NB4 (cell line): ENCODE measurements around the gene CCDC40.
"Not testable (repeated sequence)": the region's sequence is repeated elsewhere in the genome, so short reads cannot be mapped to it uniquely, and the experiment has no call there.

Experiments used
- DNase-seq: peaks from one replicate; pipeline ENCODE4 v3.0.0; 2010; ENCODE audit warnings: low read depth
- H3K4me3 ChIP-seq: one replicate; pipeline ENCODE4 v1.5.1; 2011; ENCODE audit warnings: mild to moderate bottlenecking, low read depth, low read length, moderate library complexity
- MYC ChIP-seq: IDR thresholded peaks from 2 replicates; pipeline ENCODE4 v1.6.1; 2011; ENCODE audit warnings: low read depth, low read length
- POLR2A ChIP-seq: IDR thresholded peaks from 2 replicates; pipeline ENCODE4 v1.6.1; 2011; ENCODE audit warnings: mild to moderate bottlenecking; ENCODE audit not compliant: insufficient read length; ENCODE audit errors: extremely low read depth
- TF ChIP-seq, protein P1 (sequence below): IDR thresholded peaks from 2 replicates; pipeline ENCODE4 v1.6.1; 2011; ENCODE audit warnings: low read depth, low read length
- TF ChIP-seq, protein P2 (sequence below): IDR thresholded peaks from one replicate; pipeline ENCODE4 v1.5.1; 2012; ENCODE audit warnings: low read depth, low read length

Gene CCDC40

DNA sequence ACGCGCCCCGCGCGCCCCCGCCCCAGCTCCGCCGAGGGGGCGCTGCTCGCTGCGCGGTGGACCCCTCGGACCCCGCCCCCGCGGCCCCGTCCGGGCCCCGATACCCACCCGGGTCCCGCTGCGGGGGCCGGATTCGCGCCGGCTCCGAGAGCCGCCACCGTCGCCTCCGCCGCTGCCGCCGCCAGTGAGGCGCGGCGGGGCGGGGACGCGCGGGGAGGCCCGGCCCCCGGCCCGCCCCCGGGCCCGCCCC lies 830 bp upstream of the CCDC40 start, which contains the start of gene TBC1D16:
Gene TBC1D16, minus strand, starts transcription at position 186 of the 250 bp plus-strand sequence. CDS start 22,325 bp downstream, outside the sequence.
- peak within 1 kb of the TSS; percentile 49 for H3K4me3 ChIP-seq
- TF ChIP-seq MYC = no peak
- TF ChIP-seq, protein P1, sequence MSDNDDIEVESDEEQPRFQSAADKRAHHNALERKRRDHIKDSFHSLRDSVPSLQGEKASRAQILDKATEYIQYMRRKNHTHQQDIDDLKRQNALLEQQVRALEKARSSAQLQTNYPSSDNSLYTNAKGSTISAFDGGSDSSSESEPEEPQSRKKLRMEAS = no peak
- TF ChIP-seq, protein P2, sequence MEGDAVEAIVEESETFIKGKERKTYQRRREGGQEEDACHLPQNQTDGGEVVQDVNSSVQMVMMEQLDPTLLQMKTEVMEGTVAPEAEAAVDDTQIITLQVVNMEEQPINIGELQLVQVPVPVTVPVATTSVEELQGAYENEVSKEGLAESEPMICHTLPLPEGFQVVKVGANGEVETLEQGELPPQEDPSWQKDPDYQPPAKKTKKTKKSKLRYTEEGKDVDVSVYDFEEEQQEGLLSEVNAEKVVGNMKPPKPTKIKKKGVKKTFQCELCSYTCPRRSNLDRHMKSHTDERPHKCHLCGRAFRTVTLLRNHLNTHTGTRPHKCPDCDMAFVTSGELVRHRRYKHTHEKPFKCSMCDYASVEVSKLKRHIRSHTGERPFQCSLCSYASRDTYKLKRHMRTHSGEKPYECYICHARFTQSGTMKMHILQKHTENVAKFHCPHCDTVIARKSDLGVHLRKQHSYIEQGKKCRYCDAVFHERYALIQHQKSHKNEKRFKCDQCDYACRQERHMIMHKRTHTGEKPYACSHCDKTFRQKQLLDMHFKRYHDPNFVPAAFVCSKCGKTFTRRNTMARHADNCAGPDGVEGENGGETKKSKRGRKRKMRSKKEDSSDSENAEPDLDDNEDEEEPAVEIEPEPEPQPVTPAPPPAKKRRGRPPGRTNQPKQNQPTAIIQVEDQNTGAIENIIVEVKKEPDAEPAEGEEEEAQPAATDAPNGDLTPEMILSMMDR = no peak
- TF ChIP-seq POLR2A = no peak
- no peak for DNase-seq

- no peak for DNase-seq
- H3K4me3 ChIP-seq = no peak overlapping the region
- TF ChIP-seq, protein P2 = no peak
- TF ChIP-seq, protein P1 = no peak
- TF ChIP-seq MYC (no peak), POLR2A (no peak)
These were observed 454 bp downstream of the CCDC40 start for GRCh38 chr17:80036715-80037477.

- no peak for DNase-seq
- H3K4me3 ChIP-seq = no peak overlapping the region
- TF ChIP-seq MYC = no peak
- TF ChIP-seq, protein P1 = no peak
These were observed 7.5 kb downstream of the CCDC40 start for GRCh38 chr17:80043963-80044362.

GRCh38 chr17:80045703-80046102 lies 9.3 kb downstream of the CCDC40 start:
- no peak overlapping the region for H3K4me3 ChIP-seq
- DNase-seq = no peak
- no peak for TF ChIP-seq MYC
- TF ChIP-seq, protein P2 = no peak
- TF ChIP-seq, protein P1 = no peak
- TF ChIP-seq POLR2A = no peak

GRCh38 chr17:80046709-80047108 lies 10.3 kb downstream of the CCDC40 start:
- H3K4me3 ChIP-seq, DNase-seq: not testable (repeated sequence)

GRCh38 chr17:80047176-80047575 lies 10.7 kb downstream of the CCDC40 start:
- no peak for DNase-seq
- TF ChIP-seq, protein P1 = no peak
- TF ChIP-seq POLR2A = no peak
- TF ChIP-seq MYC = no peak
- TF ChIP-seq, protein P2 = no peak

DNA sequence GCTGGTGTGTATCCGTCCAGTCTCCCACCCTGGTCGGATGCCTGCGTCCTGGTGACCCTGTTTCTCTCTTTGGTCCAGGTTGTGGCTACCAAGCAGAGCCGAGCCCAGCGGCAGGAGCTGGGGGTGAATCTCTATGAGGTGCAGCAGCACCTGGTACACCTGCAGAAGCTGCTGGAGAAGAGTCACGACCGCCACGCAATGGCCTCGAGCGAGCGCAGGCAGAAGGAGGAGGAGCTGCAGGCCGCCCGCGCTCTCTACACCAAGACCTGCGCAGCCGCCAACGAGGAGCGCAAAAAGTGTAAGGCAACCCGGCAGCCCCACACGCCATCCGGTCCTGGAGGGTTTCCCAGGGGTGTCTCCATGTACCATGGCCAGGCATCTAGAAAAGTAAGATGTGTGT lies 13.5 kb downstream of the CCDC40 start:
- H3K4me3 ChIP-seq = no peak overlapping the region
- no peak for TF ChIP-seq POLR2A
- no peak for TF ChIP-seq MYC
- TF ChIP-seq, protein P2 = no peak
- TF ChIP-seq, protein P1 = no peak
- DNase-seq = no peak

More at GRCh38 chr17:80047176-80047575, 10.7 kb downstream of the CCDC40 start:
- no peak overlapping the region for H3K4me3 ChIP-seq
